Gastrocnemius medialis (tissue), 4 donors: ENCODE measurements around the gene DIP2C. TPM values are rescaled to one million over a fixed set of nuclear protein-coding genes. Genes with fewer than 3 reads are reported as not detected.

ENCODE experiments used
- ATAC-seq, 2 donors: fragments of 150-250 bp; one replicate each; pipeline ENCODE4 v1.9.1; 2016
- DNase-seq, 2 donors: peaks; one replicate each; pipeline ENCODE4 v3.0.0-alpha.2; 2019
- H3K27ac ChIP-seq, 4 donors: fragments of 200-600 bp; sonication (generic); 1 replicate in 1 of 4; 2 replicates in 3 of 4; pipeline ENCODE4 v1.5.1; 2016 to 2018; ENCODE audit warnings: mild to moderate bottlenecking in 2 of 4, moderate library complexity in 1 of 4
- H3K27me3 ChIP-seq, 3 donors: fragments of 200-600 bp; sonication (generic) in 2 of 3; 1 replicate in 1 of 3; 2 replicates in 2 of 3; pipeline versions ENCODE4 v1.5.1 to v1.6.0; 2016 to 2019; ENCODE audit warnings: mild to moderate bottlenecking in 1 of 3, moderate library complexity in 1 of 3
- H3K36me3 ChIP-seq, 2 donors: fragments of 200-600 bp; sonication (generic) in 1 of 2; one replicate each; pipeline ENCODE4 v1.5.1; 2017 to 2018
- H3K4me1 ChIP-seq, 2 donors: fragments of 200-600 bp; sonication (generic) in 1 of 2; one replicate each; pipeline ENCODE4 v1.5.1; 2016 to 2017; ENCODE audit warnings: mild to moderate bottlenecking in 2 of 2
- H3K4me3 ChIP-seq, 4 donors: fragments of 200-600 bp; sonication (generic) in 3 of 4; 1 replicate in 1 of 4; 2 replicates in 3 of 4; pipeline ENCODE4 v1.5.1; 2016 to 2019; ENCODE audit warnings: mild to moderate bottlenecking in 2 of 4
- H3K9me3 ChIP-seq, 3 donors: fragments of 200-600 bp; sonication (generic) in 2 of 3; 1 replicate in 1 of 3; 2 replicates in 2 of 3; pipeline ENCODE4 v1.5.1; 2016 to 2019
- POLR2A ChIP-seq, 2 donors: fragments of 450-650 bp; IDR thresholded peaks; one replicate each; pipeline ENCODE4 v1.6.1; 2017; ENCODE audit warnings: antibody characterized with exemption in 2 of 2, mild to moderate bottlenecking in 2 of 2, moderate library complexity in 2 of 2
- in situ Hi-C, 4 donors: fragments of 200-750 bp; cut with MboI; loops; one replicate each; pipeline versions ENCODE4 v1.15.0 to v1.8.0; 2017; ENCODE audit warnings: low sequenced_read_pairs in 4 of 4
- intact Hi-C: fragments of 100-400 bp; cut with DNase I; formaldehyde crosslinking; loops from one replicate; pipeline ENCODE4 v1.15.1; 2023; ENCODE audit warnings: low total_unique reads
- total RNA-seq, 4 donors: library from RNA; depleted of rRNA; stranded (reverse); fragments of >200 nt; gene quantifications; one replicate each; pipeline versions ENCODE4 v1.1.0 to v1.2.3, GENCODE V29; 2016
- TF ChIP-seq, protein P1 (sequence below), 5 experiments: fragments of 450-650 bp in 3 of 5; fragments of 200-600 bp in 2 of 5; sonication (generic) in 2 of 5; IDR thresholded peaks in 4 of 5; conservative IDR thresholded peaks in 1 of 5; 1 replicate in 4 of 5; 2 replicates in 1 of 5; pipeline ENCODE4 v1.5.1; 2016 to 2019; ENCODE audit warnings: antibody characterized with exemption in 5 of 5, mild to moderate bottlenecking in 3 of 5, moderate library complexity in 3 of 5

The DIP2C gene
- total RNA-seq, 4 donors from 2014 or later = 19.1 to 60.0 (median 30.2) TPM

DNA sequence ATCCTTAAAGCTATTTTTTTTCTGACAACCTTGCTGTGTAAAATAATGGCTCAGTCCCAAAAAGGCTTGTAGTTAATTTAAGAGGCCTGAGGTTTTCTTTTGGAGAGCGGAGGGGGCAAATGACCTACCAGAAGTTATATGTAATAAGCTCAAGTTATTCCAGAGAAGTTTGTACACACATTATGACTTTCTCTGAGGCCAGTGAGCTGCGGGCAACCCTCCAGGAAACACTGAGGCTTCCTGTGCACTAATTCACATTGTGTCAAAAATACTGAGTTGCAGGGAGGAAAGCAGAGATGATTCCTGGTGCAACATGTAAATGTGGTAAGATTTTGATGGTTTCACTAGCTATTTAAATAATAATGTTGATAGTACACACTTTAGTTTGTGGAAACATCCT, 188.6 kb downstream of the DIP2C start:
- no peaks in the 10 kb centered on the region for H3K27me3 ChIP-seq
- no peak overlapping the region for H3K4me3 ChIP-seq
- DNase-seq (peak in 1 of 2 donors; percentile 5), ATAC-seq (no peak)
- H3K36me3 ChIP-seq = no peaks in the 10 kb centered on the region
- peaks cover 21 to 29% of the 10 kb centered on the region in 2 donors for H3K4me1 ChIP-seq
- intact Hi-C loops = no loop called here
- no peak overlapping the region for H3K27ac ChIP-seq
- H3K9me3 ChIP-seq = no peaks in the 10 kb centered on the region
- no peak for TF ChIP-seq POLR2A (IDR thresholded peaks at IDR 0.05)
- TF ChIP-seq, protein P1, sequence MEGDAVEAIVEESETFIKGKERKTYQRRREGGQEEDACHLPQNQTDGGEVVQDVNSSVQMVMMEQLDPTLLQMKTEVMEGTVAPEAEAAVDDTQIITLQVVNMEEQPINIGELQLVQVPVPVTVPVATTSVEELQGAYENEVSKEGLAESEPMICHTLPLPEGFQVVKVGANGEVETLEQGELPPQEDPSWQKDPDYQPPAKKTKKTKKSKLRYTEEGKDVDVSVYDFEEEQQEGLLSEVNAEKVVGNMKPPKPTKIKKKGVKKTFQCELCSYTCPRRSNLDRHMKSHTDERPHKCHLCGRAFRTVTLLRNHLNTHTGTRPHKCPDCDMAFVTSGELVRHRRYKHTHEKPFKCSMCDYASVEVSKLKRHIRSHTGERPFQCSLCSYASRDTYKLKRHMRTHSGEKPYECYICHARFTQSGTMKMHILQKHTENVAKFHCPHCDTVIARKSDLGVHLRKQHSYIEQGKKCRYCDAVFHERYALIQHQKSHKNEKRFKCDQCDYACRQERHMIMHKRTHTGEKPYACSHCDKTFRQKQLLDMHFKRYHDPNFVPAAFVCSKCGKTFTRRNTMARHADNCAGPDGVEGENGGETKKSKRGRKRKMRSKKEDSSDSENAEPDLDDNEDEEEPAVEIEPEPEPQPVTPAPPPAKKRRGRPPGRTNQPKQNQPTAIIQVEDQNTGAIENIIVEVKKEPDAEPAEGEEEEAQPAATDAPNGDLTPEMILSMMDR (IDR thresholded peaks at IDR 0.05 in 4 of 5, conservative IDR thresholded peaks at IDR 0.05 in 1 of 5) = no peak
- in situ Hi-C loops = loop anchor here (10.0 to 25.0 kb wide), 3 partner anchors 186 to 294 kb away; partner anchors contain the start of gene DIP2C (in 3 of the 4)

DNA sequence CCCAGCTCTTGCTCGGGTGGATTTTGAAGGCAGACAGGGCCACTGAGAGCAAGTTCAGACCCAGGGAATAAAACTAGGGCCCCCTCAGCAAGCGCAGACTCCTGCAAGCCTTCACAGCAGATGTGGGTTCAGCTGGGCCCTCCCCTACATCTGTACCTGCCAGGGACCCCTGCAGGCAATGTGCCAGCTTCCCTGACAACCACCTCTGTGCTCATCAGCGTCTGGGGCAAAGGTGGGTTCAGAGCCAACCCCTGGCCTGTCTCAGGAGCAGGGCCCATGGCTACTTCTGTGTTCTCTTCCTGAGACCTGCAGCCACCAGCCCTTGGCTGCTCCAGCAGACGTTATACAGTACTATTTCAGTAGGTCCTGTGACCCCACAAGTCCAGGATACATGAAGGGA, 189.5 kb downstream of the DIP2C start:
- TF ChIP-seq POLR2A (IDR thresholded peaks at IDR 0.05) = no peak
- TF ChIP-seq, protein P1 (IDR thresholded peaks at IDR 0.05 in 4 of 5, conservative IDR thresholded peaks at IDR 0.05 in 1 of 5) = no peak
- H3K4me1 ChIP-seq = peaks cover 21 to 33% of the 10 kb centered on the region in 2 donors
- no peak for ATAC-seq
- in situ Hi-C loops (loop anchor here (10.0 to 25.0 kb wide), 3 partner anchors 187 to 295 kb away; partner anchors contain the start of gene DIP2C (in 3 of the 4)), intact Hi-C loops (no loop called here)
- no peak overlapping the region for H3K4me3 ChIP-seq
- no peaks in the 10 kb centered on the region for H3K27me3 ChIP-seq
- H3K9me3 ChIP-seq = no peaks in the 10 kb centered on the region
- H3K27ac ChIP-seq = no peak overlapping the region
- no peaks in the 10 kb centered on the region for H3K36me3 ChIP-seq
- DNase-seq = peak in 1 of 2 donors; percentile 10

DNA sequence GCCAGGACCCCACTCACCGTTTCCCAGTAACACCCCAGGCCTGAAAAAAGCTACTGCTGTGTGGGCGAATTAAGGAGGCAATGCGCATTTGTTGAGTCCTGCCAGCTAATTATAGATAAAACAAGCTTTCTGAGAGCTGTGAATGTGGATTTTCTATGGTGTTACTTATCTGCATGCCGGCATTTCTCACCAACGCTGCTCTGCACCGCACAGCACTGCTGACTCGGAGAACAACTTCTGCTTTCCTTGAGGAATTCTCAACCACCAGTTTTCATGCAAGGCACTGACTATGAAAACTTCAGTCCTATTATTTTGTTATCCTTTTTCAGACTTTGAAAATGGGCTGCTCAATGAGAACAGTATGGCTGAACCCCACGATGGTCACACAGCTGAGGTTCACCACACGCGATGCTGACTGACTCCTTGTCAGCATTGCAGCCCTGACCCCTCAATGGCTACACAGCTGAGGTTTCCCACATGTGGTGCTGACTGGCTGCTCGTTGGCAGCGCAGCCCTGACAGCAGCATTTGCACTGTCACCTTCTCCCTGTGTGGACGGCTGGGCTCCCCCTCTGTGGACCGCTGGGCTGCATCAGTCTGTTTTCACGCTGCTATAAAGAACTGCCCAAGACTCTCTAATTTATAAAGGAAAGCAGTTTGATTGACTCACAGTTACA, 190.6 kb downstream of the DIP2C start:
- no peak overlapping the region for H3K27ac ChIP-seq
- in situ Hi-C loops = no loop called here
- no peaks in the 10 kb centered on the region for H3K36me3 ChIP-seq
- TF ChIP-seq POLR2A (IDR thresholded peaks at IDR 0.05) = no peak
- TF ChIP-seq, protein P1 (IDR thresholded peaks at IDR 0.05 in 4 of 5, conservative IDR thresholded peaks at IDR 0.05 in 1 of 5) = no peak
- no peaks in the 10 kb centered on the region for H3K9me3 ChIP-seq
- intact Hi-C loops = no loop called here
- H3K4me3 ChIP-seq = no peak overlapping the region
- peak in 1 of 2 donors; percentile 4 for DNase-seq
- no peak for ATAC-seq
- H3K27me3 ChIP-seq = no peaks in the 10 kb centered on the region
- peaks cover 28 to 43% of the 10 kb centered on the region in 2 donors for H3K4me1 ChIP-seq

DNA sequence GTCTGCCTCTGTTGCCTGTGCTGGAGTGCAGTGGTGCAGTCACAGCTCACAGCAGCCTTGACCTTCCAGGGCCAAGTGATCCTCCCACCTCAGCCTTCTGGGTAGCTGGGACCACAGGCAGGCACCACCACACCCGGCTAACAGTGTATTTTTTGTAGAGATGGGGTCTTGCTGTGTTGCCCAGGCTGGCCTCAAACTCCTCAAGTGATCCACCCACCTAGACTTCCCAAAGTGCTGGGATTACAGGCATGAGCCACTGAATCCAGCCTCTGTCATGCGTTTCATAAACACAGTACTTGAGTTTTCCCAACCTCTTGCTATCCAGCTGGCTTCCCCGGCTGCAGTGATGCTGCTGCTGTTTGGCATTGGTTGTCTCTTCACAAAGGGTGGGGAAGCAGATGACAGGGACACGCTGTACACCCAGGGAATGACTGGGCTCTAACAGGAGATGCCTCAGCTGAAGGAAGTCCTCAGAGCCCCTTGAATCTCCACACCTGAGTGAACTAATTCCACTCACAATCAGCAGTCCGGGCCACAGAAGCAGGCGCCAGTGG, 191.5 kb downstream of the DIP2C start:
- peaks cover 34 to 46% of the 10 kb centered on the region in 2 donors for H3K4me1 ChIP-seq
- no peak overlapping the region for H3K27ac ChIP-seq
- ATAC-seq = peak; percentile 49 to 51
- no peak overlapping the region for H3K4me3 ChIP-seq
- H3K9me3 ChIP-seq = no peaks in the 10 kb centered on the region
- in situ Hi-C loops = no loop called here
- TF ChIP-seq, protein P1 (IDR thresholded peaks at IDR 0.05 in 4 of 5, conservative IDR thresholded peaks at IDR 0.05 in 1 of 5) = no peak
- TF ChIP-seq POLR2A (IDR thresholded peaks at IDR 0.05) = no peak
- H3K27me3 ChIP-seq = no peaks in the 10 kb centered on the region
- no peaks in the 10 kb centered on the region for H3K36me3 ChIP-seq
- peak in 1 of 2 donors; percentile 28 for DNase-seq
- intact Hi-C loops = no loop called here
